ENCODE data around the gene STK25. TPM values are rescaled to one million over a fixed set of nuclear protein-coding genes. Genes with fewer than 3 reads are reported as not detected.

The STK25 gene
- 212 and 304 TPM in 2 replicates for total RNA-seq

DNA sequence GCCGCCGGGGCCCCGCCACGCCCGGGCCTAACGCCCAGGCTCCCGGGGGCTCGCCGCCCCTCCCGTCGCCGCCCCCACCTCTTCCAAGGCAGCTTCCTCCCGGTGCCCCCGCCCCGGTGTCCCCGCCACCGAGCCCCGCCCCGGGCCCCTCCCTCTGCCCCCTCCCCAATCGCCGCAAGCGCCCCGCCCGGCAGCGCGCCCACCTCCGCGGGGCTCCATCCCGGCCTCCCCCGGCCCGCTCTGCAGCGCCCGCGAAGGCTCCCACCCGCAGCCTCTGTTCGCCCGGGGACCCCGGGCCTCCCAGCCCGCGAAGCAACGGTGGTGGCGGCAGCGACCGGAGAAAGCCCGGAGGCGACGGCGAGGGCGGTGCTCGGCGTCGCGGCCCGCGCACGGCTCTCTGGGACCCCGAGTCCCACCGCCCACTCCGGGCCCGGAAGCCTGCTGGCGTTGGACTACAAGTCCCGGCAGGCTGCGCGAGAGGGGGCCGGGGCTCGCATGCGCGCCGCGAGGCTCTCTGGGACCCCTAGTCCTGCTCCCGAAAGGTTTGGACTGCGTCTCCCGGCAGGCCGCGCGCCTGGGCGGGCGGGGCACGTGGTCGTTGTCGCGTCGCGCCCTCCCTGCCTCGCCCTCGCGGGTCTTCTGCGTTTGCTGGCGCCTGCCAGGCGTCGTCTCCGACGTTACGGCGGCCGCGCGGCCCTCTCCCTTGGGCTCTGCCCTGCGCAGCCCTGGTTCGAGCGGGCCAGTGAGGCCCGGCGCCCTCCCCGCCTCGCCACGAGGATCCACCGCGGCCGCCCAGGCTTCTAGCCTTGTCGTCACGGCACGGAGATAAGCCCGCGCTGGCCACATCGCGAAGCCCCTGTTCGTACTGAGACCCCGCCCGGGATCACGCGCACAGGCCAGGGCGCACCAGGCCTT lies at the start of gene STK25:
Gene STK25, minus strand, starts transcription at position 345 of the 915 bp plus-strand sequence. CDS start 549 bp downstream, outside the sequence.

Other genes starting within 250 kb of the STK25 start
- gene HDLBP, start 192.9 kb downstream of the STK25 start, total RNA-seq, result 759 and 892 TPM in 2 replicates
- 493 and 676 TPM in 2 replicates for gene SEPTIN2, start 192.7 kb downstream of the STK25 start, total RNA-seq
- gene FARP2, start 152.3 kb downstream of the STK25 start, total RNA-seq, result 42.1 and 56.5 TPM in 2 replicates
- 23.8 and 48.5 TPM in 2 replicates for gene BOK, start 50.2 kb upstream of the STK25 start, total RNA-seq
- gene THAP4, start 128.6 kb upstream of the STK25 start, total RNA-seq, result 33.7 and 34.5 TPM in 2 replicates
- 55.7 and 68.6 TPM in 2 replicates for gene ATG4B, start 129.1 kb upstream of the STK25 start, total RNA-seq
- gene DTYMK, start 178.2 kb upstream of the STK25 start, total RNA-seq, result 17.9 and 19.9 TPM in 2 replicates
- 18.4 and 19.2 TPM in 2 replicates for gene ING5, start 193.5 kb upstream of the STK25 start, total RNA-seq
- gene D2HGDH, start 226.0 kb upstream of the STK25 start, total RNA-seq, result 10.3 and 10.8 TPM in 2 replicates

Data from dermis lymphatic vessel endothelial cell (primary cell).